ENCODE data around the gene HSD17B1. TPM values are rescaled to one million over a fixed set of nuclear protein-coding genes. Genes with fewer than 3 reads are reported as not detected.

The HSD17B1 gene
- polyA plus RNA-seq, 1 donor from 2014 or later = 1.0 TPM

DNA sequence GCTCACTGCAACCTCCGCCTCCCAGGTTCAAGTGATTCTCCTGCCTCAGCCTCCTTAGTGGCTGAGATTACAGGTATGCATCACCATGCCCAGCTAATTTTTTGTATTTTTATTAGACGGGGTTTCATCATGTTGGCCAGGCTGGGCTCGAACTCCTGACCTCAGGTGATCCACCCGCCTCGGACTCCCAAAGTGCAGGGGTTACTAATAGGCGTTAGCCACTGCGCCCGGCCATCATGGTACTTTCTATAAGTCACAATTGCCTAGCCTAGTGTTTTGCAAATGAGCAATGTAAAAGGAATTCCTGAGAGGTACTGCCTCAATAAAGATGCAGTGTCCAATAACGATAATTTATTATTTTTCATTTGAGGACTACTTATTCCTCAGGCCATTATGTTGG is 38.7 kb downstream of the HSD17B1 start:
- H3K9ac ChIP-seq (ENCODE audit: low read length) = no peak overlapping the region
- TF ChIP-seq SMC3 (conservative IDR thresholded peaks at IDR 0.05; ENCODE audit: poor library complexity) (no peak), POLR2AphosphoS5 (IDR thresholded peaks at IDR 0.05) (no peak), TAF1 (IDR thresholded peaks at IDR 0.05; ENCODE audit: low read depth) (no peak), RAD21 (conservative IDR thresholded peaks at IDR 0.05) (no peak), MXI1 (conservative IDR thresholded peaks at IDR 0.05; ENCODE audit: poor library complexity, severe bottlenecking) (no peak), EZH2 (IDR thresholded peaks at IDR 0.05; ENCODE audit: borderline replicate concordance, insufficient read depth, low read length, poor library complexity, severe bottlenecking) (no peak), EP300 (conservative IDR thresholded peaks at IDR 0.05; ENCODE audit: poor library complexity, severe bottlenecking) (no peak)
- TF ChIP-seq, protein P1, sequence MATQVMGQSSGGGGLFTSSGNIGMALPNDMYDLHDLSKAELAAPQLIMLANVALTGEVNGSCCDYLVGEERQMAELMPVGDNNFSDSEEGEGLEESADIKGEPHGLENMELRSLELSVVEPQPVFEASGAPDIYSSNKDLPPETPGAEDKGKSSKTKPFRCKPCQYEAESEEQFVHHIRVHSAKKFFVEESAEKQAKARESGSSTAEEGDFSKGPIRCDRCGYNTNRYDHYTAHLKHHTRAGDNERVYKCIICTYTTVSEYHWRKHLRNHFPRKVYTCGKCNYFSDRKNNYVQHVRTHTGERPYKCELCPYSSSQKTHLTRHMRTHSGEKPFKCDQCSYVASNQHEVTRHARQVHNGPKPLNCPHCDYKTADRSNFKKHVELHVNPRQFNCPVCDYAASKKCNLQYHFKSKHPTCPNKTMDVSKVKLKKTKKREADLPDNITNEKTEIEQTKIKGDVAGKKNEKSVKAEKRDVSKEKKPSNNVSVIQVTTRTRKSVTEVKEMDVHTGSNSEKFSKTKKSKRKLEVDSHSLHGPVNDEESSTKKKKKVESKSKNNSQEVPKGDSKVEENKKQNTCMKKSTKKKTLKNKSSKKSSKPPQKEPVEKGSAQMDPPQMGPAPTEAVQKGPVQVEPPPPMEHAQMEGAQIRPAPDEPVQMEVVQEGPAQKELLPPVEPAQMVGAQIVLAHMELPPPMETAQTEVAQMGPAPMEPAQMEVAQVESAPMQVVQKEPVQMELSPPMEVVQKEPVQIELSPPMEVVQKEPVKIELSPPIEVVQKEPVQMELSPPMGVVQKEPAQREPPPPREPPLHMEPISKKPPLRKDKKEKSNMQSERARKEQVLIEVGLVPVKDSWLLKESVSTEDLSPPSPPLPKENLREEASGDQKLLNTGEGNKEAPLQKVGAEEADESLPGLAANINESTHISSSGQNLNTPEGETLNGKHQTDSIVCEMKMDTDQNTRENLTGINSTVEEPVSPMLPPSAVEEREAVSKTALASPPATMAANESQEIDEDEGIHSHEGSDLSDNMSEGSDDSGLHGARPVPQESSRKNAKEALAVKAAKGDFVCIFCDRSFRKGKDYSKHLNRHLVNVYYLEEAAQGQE (IDR thresholded peaks at IDR 0.05; ENCODE audit: borderline replicate concordance) = no peak
- TF ChIP-seq, protein P2, sequence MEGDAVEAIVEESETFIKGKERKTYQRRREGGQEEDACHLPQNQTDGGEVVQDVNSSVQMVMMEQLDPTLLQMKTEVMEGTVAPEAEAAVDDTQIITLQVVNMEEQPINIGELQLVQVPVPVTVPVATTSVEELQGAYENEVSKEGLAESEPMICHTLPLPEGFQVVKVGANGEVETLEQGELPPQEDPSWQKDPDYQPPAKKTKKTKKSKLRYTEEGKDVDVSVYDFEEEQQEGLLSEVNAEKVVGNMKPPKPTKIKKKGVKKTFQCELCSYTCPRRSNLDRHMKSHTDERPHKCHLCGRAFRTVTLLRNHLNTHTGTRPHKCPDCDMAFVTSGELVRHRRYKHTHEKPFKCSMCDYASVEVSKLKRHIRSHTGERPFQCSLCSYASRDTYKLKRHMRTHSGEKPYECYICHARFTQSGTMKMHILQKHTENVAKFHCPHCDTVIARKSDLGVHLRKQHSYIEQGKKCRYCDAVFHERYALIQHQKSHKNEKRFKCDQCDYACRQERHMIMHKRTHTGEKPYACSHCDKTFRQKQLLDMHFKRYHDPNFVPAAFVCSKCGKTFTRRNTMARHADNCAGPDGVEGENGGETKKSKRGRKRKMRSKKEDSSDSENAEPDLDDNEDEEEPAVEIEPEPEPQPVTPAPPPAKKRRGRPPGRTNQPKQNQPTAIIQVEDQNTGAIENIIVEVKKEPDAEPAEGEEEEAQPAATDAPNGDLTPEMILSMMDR (IDR thresholded peaks at IDR 0.05; ENCODE audit: poor library complexity, severe bottlenecking) = no peak
- H2AFZ ChIP-seq (ENCODE audit: low read depth, low read length) = no peak overlapping the region
- H3F3A ChIP-seq (ENCODE audit: insufficient read depth, low read length, poor library complexity, severe bottlenecking) = no peaks in the 10 kb centered on the region
- no peaks in the 10 kb centered on the region for H3K9me3 ChIP-seq (ENCODE audit: low read length)
- no peaks in the 10 kb centered on the region for H3K9me2 ChIP-seq (ENCODE audit: insufficient read depth, low read length)
- H3K27me3 ChIP-seq (ENCODE audit: insufficient read depth, low read depth, low read length) = no peaks in the 10 kb centered on the region
- H3K79me2 ChIP-seq (replicated peaks; ENCODE audit: insufficient read depth, low read length) = peaks cover 4% of the 10 kb centered on the region
- H3K36me3 ChIP-seq (ENCODE audit: insufficient read depth, low read length) = no peaks in the 10 kb centered on the region
- no peak overlapping the region for H3K4me2 ChIP-seq (ENCODE audit: low read length)
- no peaks in the 10 kb centered on the region for H4K20me1 ChIP-seq (ENCODE audit: insufficient read depth)
- H3K27ac ChIP-seq (ENCODE audit: low read length) = no peak overlapping the region
- no peak overlapping the region for H3K4me3 ChIP-seq (ENCODE audit: low read length)

DNA sequence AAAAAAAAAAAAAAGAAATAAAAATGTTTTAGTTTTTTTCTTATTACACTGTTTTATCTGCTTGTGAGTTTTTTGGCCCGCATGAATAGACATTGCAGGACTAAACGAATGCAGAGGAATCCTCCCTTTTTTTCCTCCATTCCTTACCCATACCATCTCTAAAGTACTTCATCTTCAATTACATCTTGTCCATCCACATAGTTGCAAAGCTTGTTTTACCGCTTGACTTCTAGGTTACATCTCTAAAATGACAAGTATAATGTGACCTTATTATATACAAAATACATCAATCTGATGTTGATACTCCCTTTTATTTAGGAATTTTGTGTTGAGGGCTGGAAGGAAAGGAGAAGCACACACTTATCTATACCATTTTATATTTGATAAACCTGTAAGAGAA is 43.7 kb downstream of the HSD17B1 start:
- Histone ChIP-seq H2AFZ (ENCODE audit: low read depth, low read length) (no peak overlapping the region), H3F3A (ENCODE audit: insufficient read depth, low read length, poor library complexity, severe bottlenecking) (no peaks in the 10 kb centered on the region), H3K9me3 (ENCODE audit: low read length) (no peaks in the 10 kb centered on the region), H4K20me1 (ENCODE audit: insufficient read depth) (no peaks in the 10 kb centered on the region), H3K27ac (ENCODE audit: low read length) (no peak overlapping the region), H3K9me2 (ENCODE audit: insufficient read depth, low read length) (no peaks in the 10 kb centered on the region), H3K36me3 (ENCODE audit: insufficient read depth, low read length) (no peaks in the 10 kb centered on the region), H3K79me2 (replicated peaks; ENCODE audit: insufficient read depth, low read length) (peaks cover 12% of the 10 kb centered on the region), H3K4me3 (ENCODE audit: low read length) (no peak overlapping the region), H3K9ac (ENCODE audit: low read length) (no peak overlapping the region), H3K4me2 (ENCODE audit: low read length) (no peak overlapping the region), H3K27me3 (ENCODE audit: insufficient read depth, low read depth, low read length) (no peaks in the 10 kb centered on the region)
- no peak for TF ChIP-seq EZH2 (IDR thresholded peaks at IDR 0.05; ENCODE audit: borderline replicate concordance, insufficient read depth, low read length, poor library complexity, severe bottlenecking)
- TF ChIP-seq RAD21 (conservative IDR thresholded peaks at IDR 0.05) = no peak
- TF ChIP-seq EP300 (conservative IDR thresholded peaks at IDR 0.05; ENCODE audit: poor library complexity, severe bottlenecking) = no peak
- no peak for TF ChIP-seq MXI1 (conservative IDR thresholded peaks at IDR 0.05; ENCODE audit: poor library complexity, severe bottlenecking)
- no peak for TF ChIP-seq TAF1 (IDR thresholded peaks at IDR 0.05; ENCODE audit: low read depth)
- TF ChIP-seq SMC3 (conservative IDR thresholded peaks at IDR 0.05; ENCODE audit: poor library complexity) = no peak
- TF ChIP-seq, protein P1 (IDR thresholded peaks at IDR 0.05; ENCODE audit: borderline replicate concordance) = no peak

All from neural cell (in vitro differentiated cells).